A549 treated with CpdA at 1 μM for 4 hours (cell line): ENCODE measurements around the gene CRAT. TPM values are rescaled to one million over a fixed set of nuclear protein-coding genes. Genes with fewer than 3 reads are reported as not detected.

Experiments used
- total RNA-seq: library from RNA; stranded (reverse); fragments of 200-300 nt; extraction: Qiagen RNA extraction; gene quantifications from 5 replicates; pipeline ENCODE4 v1.2.3, GENCODE V29; 2022; ENCODE audit warnings: low read depth

Gene CRAT
- 25.2 to 31.1 TPM (median 28.6 TPM) in 5 replicates for total RNA-seq

DNA sequence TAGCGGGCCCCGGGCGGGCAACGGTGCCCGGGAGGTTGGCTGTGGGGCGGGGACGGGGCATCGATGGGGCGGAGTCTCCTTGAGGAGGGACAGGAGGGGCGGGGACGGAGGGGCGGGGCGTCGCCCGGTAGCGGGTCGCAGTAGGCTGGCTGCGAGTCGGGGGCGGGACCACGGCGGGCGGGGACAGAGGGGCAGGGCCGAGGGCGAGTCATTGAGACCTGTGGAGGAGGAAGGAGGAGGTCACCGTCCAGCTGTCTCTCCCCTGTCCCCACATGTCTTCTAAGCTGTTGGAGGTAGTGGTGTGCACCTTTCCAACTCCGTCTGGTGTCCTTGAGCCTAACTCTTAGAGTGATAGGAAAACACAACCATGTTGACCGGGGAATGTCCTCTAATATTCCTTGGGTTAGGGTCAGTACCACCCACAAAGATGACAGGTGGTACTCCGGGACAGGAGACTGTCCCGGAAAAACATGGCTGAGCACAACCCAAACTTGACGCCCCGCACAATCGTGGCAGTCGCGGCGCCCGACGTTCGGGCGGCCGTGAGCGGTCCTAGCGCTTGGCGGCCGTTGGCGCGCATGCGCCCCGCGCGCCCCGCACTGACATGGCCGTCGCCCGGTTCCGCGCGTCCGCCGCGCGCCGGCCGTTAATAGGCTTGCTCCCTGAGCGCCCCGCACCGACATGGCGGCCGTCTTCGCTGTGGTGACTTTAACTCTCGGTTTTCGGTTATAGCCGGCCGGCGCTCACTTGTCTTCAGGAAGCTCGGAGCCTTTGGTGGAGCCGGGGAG is at the start of gene CRAT, which contains the start of gene PTPA:
CRAT (minus strand) TSS at position 54 of the 788 bp plus-strand sequence. CDS start 284 bp downstream, outside the sequence.
PTPA (plus strand) TSS at position 676 of the 788 bp plus-strand sequence. CDS start 186 bp downstream, outside the sequence.

DNA sequence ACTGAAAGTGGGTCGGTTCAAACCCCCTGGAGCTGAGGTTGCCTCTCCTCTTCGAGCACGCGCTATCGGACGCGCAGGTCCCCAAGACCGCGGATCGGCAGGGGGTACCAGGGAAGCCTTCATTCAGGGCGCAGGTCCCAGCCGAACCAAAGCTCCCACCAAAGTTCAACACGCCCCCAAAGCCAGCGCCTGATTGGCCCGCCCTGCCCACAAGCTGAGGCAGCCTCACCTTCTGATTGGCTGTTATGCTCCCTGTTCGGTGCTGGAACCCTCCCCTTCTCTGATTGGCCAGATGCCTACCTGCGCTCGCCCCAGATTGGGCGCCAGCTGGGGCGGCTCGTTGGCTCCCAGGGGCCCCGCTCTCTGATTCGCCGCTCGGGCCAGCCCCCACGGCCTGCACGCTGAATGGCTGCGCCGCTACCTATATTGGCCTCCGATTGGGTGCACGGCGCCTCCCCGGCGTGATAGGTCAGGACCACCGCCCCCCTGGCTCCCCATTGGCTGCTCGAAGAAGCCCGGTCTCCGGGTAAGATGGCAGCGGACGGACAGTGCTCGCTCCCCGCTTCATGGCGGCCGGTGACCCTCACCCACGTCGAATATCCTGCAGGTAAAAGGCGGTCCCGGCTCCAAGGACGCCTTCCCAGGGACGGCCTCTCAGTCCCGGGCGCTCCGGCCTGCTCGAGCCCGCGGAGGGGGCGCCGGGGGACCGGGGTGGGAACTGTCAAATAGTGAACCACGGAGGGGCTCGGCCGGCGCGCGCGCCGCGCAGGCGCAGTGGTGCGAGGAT is 29.8 kb downstream of the CRAT start, which contains the start of gene DOLPP1:
DOLPP1 (plus strand) TSS at position 511 of the 787 bp plus-strand sequence; CDS start at position 532, 21 bp downstream.

Other genes starting within 250 kb of the CRAT start
- gene KYAT1, start 228.8 kb downstream of the CRAT start, total RNA-seq, result 7.7 to 8.8 TPM (median 8.1 TPM) in 5 replicates
- 36.1 to 43.2 TPM (median 42.1 TPM) in 5 replicates for gene LRRC8A, start 228.7 kb downstream of the CRAT start, total RNA-seq
- 0.13 TPM in 1 of 5 replicates, not detected in the others for gene PHYHD1, start 189.8 kb downstream of the CRAT start, total RNA-seq
- gene DOLK, start 163.2 kb downstream of the CRAT start, total RNA-seq, result 28.0 to 38.9 TPM (median 36.5 TPM) in 5 replicates
- gene NUP188, start 163.1 kb downstream of the CRAT start, total RNA-seq, result 38.0 to 41.3 TPM (median 39.8 TPM) in 5 replicates
- gene SH3GLB2, start 82.5 kb downstream of the CRAT start, total RNA-seq, result 34.4 to 53.8 TPM (median 47.7 TPM) in 5 replicates
- 11.7 to 15.6 TPM (median 13.5 TPM) in 5 replicates for gene MIGA2, start 74.2 kb downstream of the CRAT start, total RNA-seq
- gene DOLPP1, start 29.7 kb downstream of the CRAT start, total RNA-seq, result 20.4 to 23.4 TPM (median 21.3 TPM) in 5 replicates
- gene PTPA, start 622 bp upstream of the CRAT start, total RNA-seq, result 121 to 135 TPM (median 133 TPM) in 5 replicates
- gene IER5L, start 67.5 kb upstream of the CRAT start, total RNA-seq, result 36.0 to 86.1 TPM (median 78.9 TPM) in 5 replicates